B cell (primary cell): Measurements from ENCODE around the gene TRNAU1AP. TPM values are rescaled to one million over a fixed set of nuclear protein-coding genes. Genes with fewer than 3 reads are reported as not detected.

Source experiments
- ATAC-seq: fragments of 200-7000 bp; cut with Tn5 transposase; one replicate; pipeline ENCODE4 v1.10.0; 2021; ENCODE audit warnings: low read depth, mild to moderate bottlenecking, moderate number of reproducible peaks, moderate library complexity
- CTCF ChIA-PET: fragments of 350-600 bp; sonication (Branson Sonifier 250); formaldehyde crosslinking; loops from one replicate; lab custom pipeline; 2021; ENCODE audit warnings: antibody characterized with exemption, inconsistent platforms; lab: Charles Lee
- POLR2A ChIA-PET: fragments of 350-600 bp; sonication (Branson Sonifier 250); formaldehyde crosslinking; loops from one replicate; lab custom pipeline; 2021; ENCODE audit warnings: antibody characterized with exemption; lab: Charles Lee
- DNase-seq: peaks from one replicate; pipeline ENCODE4 v3.0.0; 2013
- H2AFZ ChIP-seq: 2 replicates; pipeline ENCODE4 v1.6.1; 2012; ENCODE audit warnings: mild to moderate bottlenecking, low read depth, low read length; ENCODE audit not compliant: insufficient read depth, poor library complexity, severe bottlenecking
- H3K27ac ChIP-seq, 2 donors: 1 replicate in 1 of 2; 2 replicates in 1 of 2; pipeline ENCODE4 v1.5.1; 2012 to 2013; ENCODE audit warnings: low read length in 2 of 2, mild to moderate bottlenecking in 2 of 2, moderate library complexity in 1 of 2
- H3K27me3 ChIP-seq, 4 experiments: fragments of 200-600 bp in 1 of 4; sonication (generic) in 1 of 4; replicated peaks in 1 of 4; 1 replicate in 2 of 4; 2 replicates in 2 of 4; pipeline versions ENCODE4 v1.6.1 to v1.7.0; 2013 to 2016; ENCODE audit warnings: low read length in 3 of 4, mild to moderate bottlenecking in 2 of 4, mixed read lengths in 1 of 4, moderate library complexity in 1 of 4; ENCODE audit not compliant: insufficient read depth in 4 of 4, control insufficient read depth in 3 of 4; ENCODE audit errors: control extremely low read depth in 1 of 4
- H3K36me3 ChIP-seq, 2 experiments: replicated peaks in 1 of 2; 1 replicate in 1 of 2; 2 replicates in 1 of 2; pipeline versions ENCODE4 v1.6.1 to v1.7.1; 2013; ENCODE audit warnings: low read length in 1 of 2; ENCODE audit not compliant: insufficient read depth in 2 of 2, control insufficient read depth in 1 of 2; ENCODE audit errors: control extremely low read depth in 1 of 2, extremely low read depth in 1 of 2
- H3K4me1 ChIP-seq, 2 donors: fragments of 200-600 bp in 1 of 2; sonication (generic) in 1 of 2; 1 replicate in 1 of 2; 2 replicates in 1 of 2; pipeline versions ENCODE4 v1.5.1 to v1.6.1; 2013 to 2017; ENCODE audit warnings: low read length in 2 of 2; ENCODE audit not compliant: control insufficient read depth in 2 of 2, insufficient read depth in 2 of 2
- H3K4me2 ChIP-seq: replicated peaks from 2 replicates; pipeline ENCODE3; 2012; ENCODE audit warnings: mild to moderate bottlenecking, low read depth, low read length; ENCODE audit not compliant: poor library complexity, severe bottlenecking
- H3K4me3 ChIP-seq, 5 experiments: fragments of 200-600 bp in 1 of 5; sonication (generic) in 1 of 5; 1 replicate in 3 of 5; 2 replicates in 2 of 5; pipeline versions ENCODE4 v1.5.1 to v1.7.0; 2011 to 2016; ENCODE audit warnings: low read length in 4 of 5, mild to moderate bottlenecking in 4 of 5, low read depth in 2 of 5, control low read depth in 1 of 5, moderate library complexity in 1 of 5; ENCODE audit not compliant: insufficient read depth in 1 of 5; ENCODE audit errors: control extremely low read depth in 1 of 5, extremely low read depth in 1 of 5
- H3K79me2 ChIP-seq: fragments of 200-600 bp; sonication (generic); one replicate; pipeline ENCODE4 v1.6.0; 2016; ENCODE audit warnings: low read length; ENCODE audit not compliant: control insufficient read depth, insufficient read depth
- H3K9ac ChIP-seq: fragments of 200-600 bp; sonication (generic); 2 replicates; pipeline ENCODE4 v1.6.1; 2017; ENCODE audit warnings: mild to moderate bottlenecking, low read length, moderate library complexity
- H3K9me3 ChIP-seq, 3 donors: one replicate each; pipeline versions ENCODE4 v1.6.1 to v1.7.1; 2013; ENCODE audit warnings: low read length in 2 of 3; ENCODE audit not compliant: control insufficient read depth in 2 of 3, insufficient read depth in 1 of 3; ENCODE audit errors: control extremely low read depth in 1 of 3
- H4K20me1 ChIP-seq: 2 replicates; pipeline ENCODE4 v1.6.0; 2012; ENCODE audit warnings: mild to moderate bottlenecking, low read length; ENCODE audit not compliant: insufficient read depth, control insufficient read depth, poor library complexity, severe bottlenecking
- H3K27ac Mint-ChIP-seq: one replicate; pipeline ENCODE4 v1.8.0; 2021; ENCODE audit warnings: mixed read lengths
- H3K27me3 Mint-ChIP-seq: one replicate; pipeline ENCODE4 v1.8.0; 2021; ENCODE audit warnings: mixed read lengths
- H3K4me1 Mint-ChIP-seq: one replicate; pipeline ENCODE4 v1.8.0; 2021; ENCODE audit warnings: mixed read lengths
- H3K4me3 Mint-ChIP-seq: one replicate; pipeline ENCODE4 v1.8.0; 2021; ENCODE audit warnings: mixed read lengths
- H3K9me3 Mint-ChIP-seq: one replicate; pipeline ENCODE4 v1.8.0; 2022; ENCODE audit warnings: mixed read lengths; ENCODE audit not compliant: insufficient read depth
- EZH2 ChIP-seq: IDR thresholded peaks from 2 replicates; pipeline ENCODE4 v1.6.1; 2012; ENCODE audit warnings: borderline replicate concordance, low read depth, mild to moderate bottlenecking, moderate library complexity, low read length; ENCODE audit not compliant: insufficient read depth, poor library complexity, severe bottlenecking
- WGBS: methylation state at CpG from one replicate; pipeline ENCODE4 v1.1.5; 2013; ENCODE audit warnings: missing lambda C conversion rate; ENCODE audit not compliant: insufficient coverage; 5-methylcytosine and 5-hydroxymethylcytosine counted together
- intact Hi-C: fragments of 100-400 bp; cut with micrococcal nuclease; formaldehyde crosslinking; loops from one replicate; pipeline ENCODE4 v1.10.0; 2022
- polyA plus RNA-seq: library from polyadenylated mRNA; depleted of rRNA; stranded (reverse); fragments of >200 nt; gene quantifications from 2 replicates; pipeline ENCODE4 v1.2.3, GENCODE V29; 2012
- total RNA-seq, 2 donors: library from RNA; stranded (reverse); fragments of 120-200 nt in 1 of 2; gene quantifications; 1 replicate in 1 of 2; 2 replicates in 1 of 2; pipeline versions ENCODE4 v1.2.3 to v1.2.4, GENCODE V29; 2013 to 2022
- TF ChIP-seq, protein P1 (sequence below): fragments of 200-600 bp; IDR thresholded peaks from one replicate; pipeline ENCODE4 v1.8.0; 2022; ENCODE audit warnings: antibody characterized with exemption, mild to moderate bottlenecking

TRNAU1AP gene
- total and polyA plus RNA-seq, 2 donors (not counting 1 experiment from before 2014, with no cell fraction given), result 39.8 to 45.2 TPM

DNA sequence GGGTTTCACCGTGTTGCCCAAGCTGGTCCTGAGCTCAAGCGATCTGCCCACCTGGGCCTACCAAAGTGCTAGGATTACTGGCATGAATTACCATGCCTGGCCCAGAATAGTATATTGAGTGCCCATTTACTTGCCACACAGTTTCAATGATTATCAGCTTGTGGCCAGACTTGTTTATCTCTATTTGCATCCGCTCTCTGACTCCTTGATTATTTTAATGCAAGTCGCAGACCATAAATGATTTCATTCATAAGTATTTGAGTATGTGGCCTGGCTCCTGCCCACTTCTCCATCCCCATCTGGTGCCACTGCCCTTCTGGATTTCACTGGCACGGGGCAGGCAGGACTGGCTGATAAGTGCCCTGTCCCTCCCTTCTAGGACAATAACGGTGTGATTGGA, 18.2 kb upstream of the TRNAU1AP start:
- Histone ChIP-seq H3K79me2 (no peaks in the 10 kb centered on the region), H3K4me2 (no peak overlapping the region), H3K27me3 (no peaks in the 10 kb centered on the region), H3K36me3 (peaks cover 6 to 42% of the 10 kb centered on the region in 2 experiments), H2AFZ (no peak overlapping the region), H3K4me3 (no peak overlapping the region), H3K9me3 (no peaks in the 10 kb centered on the region), H3K4me1 (no peaks in the 10 kb centered on the region), H4K20me1 (no peaks in the 10 kb centered on the region), H3K27ac (no peak overlapping the region), H3K9ac (no peak overlapping the region)
- CTCF ChIA-PET, result no interaction called here
- H3K27ac Mint-ChIP-seq, result no peak overlapping the region
- H3K4me3 Mint-ChIP-seq, result no peak overlapping the region
- WGBS, result 100% methylated on average over 2 of the region's 6 CpGs
- DNase-seq (no peak), ATAC-seq (no peak)
- no peak for TF ChIP-seq EZH2
- TF ChIP-seq, protein P1, sequence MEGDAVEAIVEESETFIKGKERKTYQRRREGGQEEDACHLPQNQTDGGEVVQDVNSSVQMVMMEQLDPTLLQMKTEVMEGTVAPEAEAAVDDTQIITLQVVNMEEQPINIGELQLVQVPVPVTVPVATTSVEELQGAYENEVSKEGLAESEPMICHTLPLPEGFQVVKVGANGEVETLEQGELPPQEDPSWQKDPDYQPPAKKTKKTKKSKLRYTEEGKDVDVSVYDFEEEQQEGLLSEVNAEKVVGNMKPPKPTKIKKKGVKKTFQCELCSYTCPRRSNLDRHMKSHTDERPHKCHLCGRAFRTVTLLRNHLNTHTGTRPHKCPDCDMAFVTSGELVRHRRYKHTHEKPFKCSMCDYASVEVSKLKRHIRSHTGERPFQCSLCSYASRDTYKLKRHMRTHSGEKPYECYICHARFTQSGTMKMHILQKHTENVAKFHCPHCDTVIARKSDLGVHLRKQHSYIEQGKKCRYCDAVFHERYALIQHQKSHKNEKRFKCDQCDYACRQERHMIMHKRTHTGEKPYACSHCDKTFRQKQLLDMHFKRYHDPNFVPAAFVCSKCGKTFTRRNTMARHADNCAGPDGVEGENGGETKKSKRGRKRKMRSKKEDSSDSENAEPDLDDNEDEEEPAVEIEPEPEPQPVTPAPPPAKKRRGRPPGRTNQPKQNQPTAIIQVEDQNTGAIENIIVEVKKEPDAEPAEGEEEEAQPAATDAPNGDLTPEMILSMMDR, result no peak
- POLR2A ChIA-PET, result no interaction called here
- no peaks in the 10 kb centered on the region for H3K27me3 Mint-ChIP-seq
- no peaks in the 10 kb centered on the region for H3K4me1 Mint-ChIP-seq
- intact Hi-C loops, result no loop called here
- H3K9me3 Mint-ChIP-seq, result no peaks in the 10 kb centered on the region

GRCh38 chr1:28535180-28535579, 17.7 kb upstream of the TRNAU1AP start:
- H3K4me2 ChIP-seq, result no peak overlapping the region
- ATAC-seq (no peak), DNase-seq (no peak)
- no peak overlapping the region for H2AFZ ChIP-seq
- no peaks in the 10 kb centered on the region for H3K27me3 Mint-ChIP-seq
- no peaks in the 10 kb centered on the region for H3K9me3 Mint-ChIP-seq
- ChIA-PET CTCF (no interaction called here), POLR2A (no interaction called here)
- no peak for TF ChIP-seq EZH2
- TF ChIP-seq, protein P1, result no peak
- intact Hi-C loops, result no loop called here
- H3K9me3 ChIP-seq, result no peaks in the 10 kb centered on the region
- no peaks in the 10 kb centered on the region for H3K79me2 ChIP-seq
- H3K27ac ChIP-seq, result no peak overlapping the region
- peaks cover 6 to 38% of the 10 kb centered on the region in 2 experiments for H3K36me3 ChIP-seq
- H3K4me1 ChIP-seq, result no peaks in the 10 kb centered on the region
- H4K20me1 ChIP-seq, result no peaks in the 10 kb centered on the region
- H3K9ac ChIP-seq, result no peak overlapping the region
- no peak overlapping the region for H3K4me3 Mint-ChIP-seq
- H3K4me3 ChIP-seq, result no peak overlapping the region
- WGBS, result 98% methylated on average over 5 of the region's 6 CpGs
- no peaks in the 10 kb centered on the region for H3K27me3 ChIP-seq
- no peaks in the 10 kb centered on the region for H3K4me1 Mint-ChIP-seq
- H3K27ac Mint-ChIP-seq, result no peak overlapping the region
